H1 (cell line): ENCODE measurements around the gene INHBB. TPM values are rescaled to one million over a fixed set of nuclear protein-coding genes. Genes with fewer than 3 reads are reported as not detected.

Experiments
- ATF2 ChIP-seq: IDR thresholded peaks from 2 replicates; pipeline ENCODE4 v1.6.1; 2012; ENCODE audit warnings: low read length, inconsistent platforms
- CBX5 ChIP-seq: fragments of 300-800, 300-1000 bp; sonication (generic); IDR thresholded peaks from 2 replicates; pipeline ENCODE4 v1.7.1; 2016; ENCODE audit warnings: antibody characterized with exemption, low read length, low read depth
- CTBP2 ChIP-seq: IDR thresholded peaks from 2 replicates; pipeline ENCODE4 v1.7.0; 2011; ENCODE audit warnings: borderline replicate concordance, mild to moderate bottlenecking, moderate library complexity, mixed read lengths, low read length; ENCODE audit not compliant: insufficient read depth, insufficient read length
- KDM1A ChIP-seq: fragments of 200-600, 300-600 bp; sonication (generic); IDR thresholded peaks from 2 replicates; pipeline ENCODE4 v1.7.1; 2016; ENCODE audit warnings: mild to moderate bottlenecking, low read length, borderline replicate concordance
- SIRT6 ChIP-seq: IDR thresholded peaks from one replicate; pipeline ENCODE4 v1.7.1; 2012; ENCODE audit warnings: low read length, inconsistent platforms
- YY1 ChIP-seq: IDR thresholded peaks from 2 replicates; pipeline ENCODE4 v1.6.1; 2011; ENCODE audit warnings: low read depth, mild to moderate bottlenecking, low read length
- ZNF274 ChIP-seq: IDR thresholded peaks from 2 replicates; pipeline ENCODE4 v1.7.0; 2012; ENCODE audit warnings: low read length, borderline replicate concordance; ENCODE audit errors: extremely low read depth
- polyA plus RNA-seq, 7 experiments: library from polyadenylated mRNA; depleted of rRNA in 3 of 7; stranded (reverse) in 5 of 7; unstranded in 2 of 7; fragments of >200 nt in 5 of 7; fragments of 200-250 nt in 2 of 7; gene quantifications; 1 replicate in 5 of 7; 2 replicates in 1 of 7; 4 replicates in 1 of 7; pipeline versions ENCODE4 v1.2.1 to v1.2.3, GENCODE V29; 2011 to 2013; ENCODE audit warnings: missing spikeins in 2 of 7, mixed read lengths in 2 of 7
- total RNA-seq: library from RNA; stranded (reverse); fragmentation: NEBNext Ultra II Directional; extraction: Animal tissue kit (Norgen Biotek cat#: 25700); gene quantifications from 2 replicates; pipeline ENCODE4 v1.2.1, GENCODE V29; 2021

Gene INHBB
- total and polyA plus RNA-seq, 2 of the 8 experiments (the other 6 are each of a cell fraction or from before 2014, with no cell fraction given): 0.30 to 0.32 TPM

GRCh38 chr2:120319123-120319522 lies 26.8 kb upstream of the INHBB start (continued):
- no peak for TF ChIP-seq ATF2
- no peak for TF ChIP-seq CBX5
- TF ChIP-seq KDM1A: no peak
- no peak for TF ChIP-seq CTBP2
- no peak for TF ChIP-seq ZNF274
- TF ChIP-seq YY1: no peak
- TF ChIP-seq SIRT6: no peak
